GM19025 (cell line): ENCODE measurements around the gene PLCL2.

Experiments
- ATAC-seq: cut with Tn5 transposase; IDR thresholded peaks from one replicate; pipeline ENCODE4 v1.9.1; 2021; ENCODE audit warnings: mild to moderate bottlenecking, low read depth, moderate library complexity; ENCODE audit not compliant: unreplicated experiment

PLCL2 gene

GRCh38 chr3:17137321-17137826, 252.6 kb downstream of the PLCL2 start:
- ATAC-seq, result no peak

- ATAC-seq, result no peak
These were observed 253.7 kb downstream of the PLCL2 start for GRCh38 chr3:17138246-17139039.
